ENCODE data around the gene CSTPP1. TPM values are rescaled to one million over a fixed set of nuclear protein-coding genes. Genes with fewer than 3 reads are reported as not detected.
"Not testable (repeated sequence)": the region's sequence is repeated elsewhere in the genome, so short reads cannot be mapped to it uniquely, and the experiment has no call there.

CSTPP1 gene
- polyA plus RNA-seq, 1 donor from 2014 or later, result 46.4 TPM

- H3K4me3 ChIP-seq (ENCODE audit: low read length), result no peak overlapping the region
- no peak overlapping the region for H3K27ac ChIP-seq (ENCODE audit: low read length)
- H4K20me1 ChIP-seq (ENCODE audit: insufficient read depth), result no peaks in the 10 kb centered on the region
- no peak for TF ChIP-seq EZH2 (IDR thresholded peaks at IDR 0.05; ENCODE audit: borderline replicate concordance, insufficient read depth, low read length, poor library complexity, severe bottlenecking)
- TF ChIP-seq RAD21 (conservative IDR thresholded peaks at IDR 0.05), result no peak
- no peak for TF ChIP-seq CTCF (IDR thresholded peaks at IDR 0.05; ENCODE audit: poor library complexity, severe bottlenecking)
- no peak for TF ChIP-seq POLR2AphosphoS5 (IDR thresholded peaks at IDR 0.05)
- no peak overlapping the region for H2AFZ ChIP-seq (ENCODE audit: low read depth, low read length)
- H3K9me2 ChIP-seq (ENCODE audit: insufficient read depth, low read length), result no peaks in the 10 kb centered on the region
- H3F3A ChIP-seq (ENCODE audit: insufficient read depth, low read length, poor library complexity, severe bottlenecking), result no peaks in the 10 kb centered on the region
- H3K9me3 ChIP-seq (ENCODE audit: low read length), result no peaks in the 10 kb centered on the region
- peaks cover 6% of the 10 kb centered on the region for H3K36me3 ChIP-seq (ENCODE audit: insufficient read depth, low read length)
- H3K9ac ChIP-seq (ENCODE audit: low read length), result no peak overlapping the region
- H3K4me2 ChIP-seq (ENCODE audit: low read length), result no peak overlapping the region
- no peaks in the 10 kb centered on the region for H3K79me2 ChIP-seq (replicated peaks; ENCODE audit: insufficient read depth, low read length)
- no peaks in the 10 kb centered on the region for H3K27me3 ChIP-seq (ENCODE audit: insufficient read depth, low read depth, low read length)
These were observed 50.6 kb downstream of the CSTPP1 start for GRCh38 chr11:46987183-46987582.

- not testable (repeated sequence) for H3K9ac ChIP-seq (ENCODE audit: low read length); H4K20me1 ChIP-seq (ENCODE audit: insufficient read depth); H2AFZ ChIP-seq (ENCODE audit: low read depth, low read length); H3K4me3 ChIP-seq (ENCODE audit: low read length); H3K36me3 ChIP-seq (ENCODE audit: insufficient read depth, low read length); H3K27me3 ChIP-seq (ENCODE audit: insufficient read depth, low read depth, low read length); H3K27ac ChIP-seq (ENCODE audit: low read length); H3K79me2 ChIP-seq (replicated peaks; ENCODE audit: insufficient read depth, low read length); H3K9me2 ChIP-seq (ENCODE audit: insufficient read depth, low read length); H3K4me2 ChIP-seq (ENCODE audit: low read length); H3F3A ChIP-seq (ENCODE audit: insufficient read depth, low read length, poor library complexity, severe bottlenecking); H3K9me3 ChIP-seq (ENCODE audit: low read length)
These were observed 53.4 kb downstream of the CSTPP1 start for GRCh38 chr11:46989810-46990487.

- TF ChIP-seq EZH2 (IDR thresholded peaks at IDR 0.05; ENCODE audit: borderline replicate concordance, insufficient read depth, low read length, poor library complexity, severe bottlenecking) (no peak), MXI1 (conservative IDR thresholded peaks at IDR 0.05; ENCODE audit: poor library complexity, severe bottlenecking) (no peak), SMC3 (conservative IDR thresholded peaks at IDR 0.05; ENCODE audit: poor library complexity) (no peak), RAD21 (conservative IDR thresholded peaks at IDR 0.05) (no peak), REST (IDR thresholded peaks at IDR 0.05; ENCODE audit: borderline replicate concordance) (no peak), CTCF (IDR thresholded peaks at IDR 0.05; ENCODE audit: poor library complexity, severe bottlenecking) (no peak), POLR2AphosphoS5 (IDR thresholded peaks at IDR 0.05) (no peak), EP300 (conservative IDR thresholded peaks at IDR 0.05; ENCODE audit: poor library complexity, severe bottlenecking) (no peak), TAF1 (IDR thresholded peaks at IDR 0.05; ENCODE audit: low read depth) (no peak)
- H3K27ac ChIP-seq (ENCODE audit: low read length), result no peak overlapping the region
These were observed 54.8 kb downstream of the CSTPP1 start for GRCh38 chr11:46991391-46991790.

GRCh38 chr11:46992386-46992785 lies 55.8 kb downstream of the CSTPP1 start:
- H3K9me3 ChIP-seq (ENCODE audit: low read length); H3K79me2 ChIP-seq (replicated peaks; ENCODE audit: insufficient read depth, low read length); H4K20me1 ChIP-seq (ENCODE audit: insufficient read depth); H3F3A ChIP-seq (ENCODE audit: insufficient read depth, low read length, poor library complexity, severe bottlenecking); H3K27me3 ChIP-seq (ENCODE audit: insufficient read depth, low read depth, low read length); H3K4me3 ChIP-seq (ENCODE audit: low read length); H3K9me2 ChIP-seq (ENCODE audit: insufficient read depth, low read length); H3K27ac ChIP-seq (ENCODE audit: low read length); H3K36me3 ChIP-seq (ENCODE audit: insufficient read depth, low read length); H2AFZ ChIP-seq (ENCODE audit: low read depth, low read length); H3K9ac ChIP-seq (ENCODE audit: low read length); H3K4me2 ChIP-seq (ENCODE audit: low read length): not testable (repeated sequence)

More at GRCh38 chr11:46991391-46991790, 54.8 kb downstream of the CSTPP1 start:
- Histone ChIP-seq H4K20me1 (ENCODE audit: insufficient read depth) (no peaks in the 10 kb centered on the region), H2AFZ (ENCODE audit: low read depth, low read length) (no peak overlapping the region), H3F3A (ENCODE audit: insufficient read depth, low read length, poor library complexity, severe bottlenecking) (no peaks in the 10 kb centered on the region), H3K9me2 (ENCODE audit: insufficient read depth, low read length) (no peaks in the 10 kb centered on the region), H3K4me2 (ENCODE audit: low read length) (no peak overlapping the region), H3K4me3 (ENCODE audit: low read length) (no peak overlapping the region), H3K9ac (ENCODE audit: low read length) (no peak overlapping the region), H3K27me3 (ENCODE audit: insufficient read depth, low read depth, low read length) (no peaks in the 10 kb centered on the region), H3K9me3 (ENCODE audit: low read length) (no peaks in the 10 kb centered on the region), H3K36me3 (ENCODE audit: insufficient read depth, low read length) (peaks cover 6% of the 10 kb centered on the region), H3K79me2 (replicated peaks; ENCODE audit: insufficient read depth, low read length) (no peaks in the 10 kb centered on the region)
